Measurements from ENCODE around the gene PRRX2. TPM values are rescaled to one million over a fixed set of nuclear protein-coding genes. Genes with fewer than 3 reads are reported as not detected.

PRRX2 gene
- total and polyA plus RNA-seq, 2 of the 13 experiments (the other 11 are each of a cell fraction or from before 2014, with no cell fraction given): 0.05 TPM; not detected in 1

DNA sequence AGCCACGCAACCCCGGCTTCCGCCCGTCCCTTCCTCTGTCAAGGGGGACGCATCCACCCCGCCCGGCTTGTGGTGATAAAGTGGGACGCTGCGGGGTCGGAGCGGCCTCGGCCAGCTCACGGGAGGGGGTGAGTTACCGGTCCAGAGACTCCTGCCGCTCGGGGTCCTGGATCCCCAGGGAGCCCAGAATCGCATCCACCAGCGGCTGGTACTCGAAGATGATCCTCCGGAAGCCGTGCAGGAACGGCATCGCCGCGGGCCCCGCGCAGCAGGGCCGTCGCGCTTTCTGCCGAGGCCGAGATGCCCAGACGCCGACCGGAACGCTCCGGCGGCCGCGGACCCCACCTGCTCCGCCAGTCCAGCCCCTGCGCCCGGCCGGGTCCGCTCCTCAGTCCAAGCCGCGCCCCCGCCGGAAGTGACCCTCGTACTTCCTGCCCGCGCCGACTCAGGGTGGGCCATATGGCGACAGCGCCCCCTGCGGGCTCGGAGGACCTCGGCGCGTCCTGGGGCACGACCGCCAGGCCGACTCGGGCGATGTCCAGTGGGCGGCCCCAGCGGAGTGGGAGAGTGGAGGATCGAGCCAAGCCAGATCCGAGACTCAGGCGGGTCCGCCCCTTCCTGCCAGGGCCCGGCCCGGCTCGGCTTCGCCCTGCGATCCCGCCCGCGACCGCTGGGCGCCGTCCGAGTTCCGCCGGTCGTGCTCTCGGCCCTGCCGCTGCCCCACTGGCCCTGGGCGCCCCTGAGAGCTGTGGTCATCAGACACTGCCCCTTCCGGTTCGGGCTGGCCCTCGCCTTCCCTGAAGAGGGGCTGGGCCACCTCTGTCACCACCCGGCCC lies 23.5 kb upstream of the PRRX2 start, which contains the start of gene ASB6 (continued):
- TF ChIP-seq, protein P1, sequence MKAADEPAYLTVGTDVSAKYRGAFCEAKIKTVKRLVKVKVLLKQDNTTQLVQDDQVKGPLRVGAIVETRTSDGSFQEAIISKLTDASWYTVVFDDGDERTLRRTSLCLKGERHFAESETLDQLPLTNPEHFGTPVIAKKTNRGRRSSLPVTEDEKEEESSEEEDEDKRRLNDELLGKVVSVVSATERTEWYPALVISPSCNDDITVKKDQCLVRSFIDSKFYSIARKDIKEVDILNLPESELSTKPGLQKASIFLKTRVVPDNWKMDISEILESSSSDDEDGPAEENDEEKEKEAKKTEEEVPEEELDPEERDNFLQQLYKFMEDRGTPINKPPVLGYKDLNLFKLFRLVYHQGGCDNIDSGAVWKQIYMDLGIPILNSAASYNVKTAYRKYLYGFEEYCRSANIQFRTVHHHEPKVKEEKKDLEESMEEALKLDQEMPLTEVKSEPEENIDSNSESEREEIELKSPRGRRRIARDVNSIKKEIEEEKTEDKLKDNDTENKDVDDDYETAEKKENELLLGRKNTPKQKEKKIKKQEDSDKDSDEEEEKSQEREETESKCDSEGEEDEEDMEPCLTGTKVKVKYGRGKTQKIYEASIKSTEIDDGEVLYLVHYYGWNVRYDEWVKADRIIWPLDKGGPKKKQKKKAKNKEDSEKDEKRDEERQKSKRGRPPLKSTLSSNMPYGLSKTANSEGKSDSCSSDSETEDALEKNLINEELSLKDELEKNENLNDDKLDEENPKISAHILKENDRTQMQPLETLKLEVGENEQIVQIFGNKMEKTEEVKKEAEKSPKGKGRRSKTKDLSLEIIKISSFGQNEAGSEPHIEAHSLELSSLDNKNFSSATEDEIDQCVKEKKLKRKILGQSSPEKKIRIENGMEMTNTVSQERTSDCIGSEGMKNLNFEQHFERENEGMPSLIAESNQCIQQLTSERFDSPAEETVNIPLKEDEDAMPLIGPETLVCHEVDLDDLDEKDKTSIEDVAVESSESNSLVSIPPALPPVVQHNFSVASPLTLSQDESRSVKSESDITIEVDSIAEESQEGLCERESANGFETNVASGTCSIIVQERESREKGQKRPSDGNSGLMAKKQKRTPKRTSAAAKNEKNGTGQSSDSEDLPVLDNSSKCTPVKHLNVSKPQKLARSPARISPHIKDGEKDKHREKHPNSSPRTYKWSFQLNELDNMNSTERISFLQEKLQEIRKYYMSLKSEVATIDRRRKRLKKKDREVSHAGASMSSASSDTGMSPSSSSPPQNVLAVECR (CRISPR knock-in tag; IDR thresholded peaks at IDR 0.05; ENCODE audit: borderline replicate concordance): peak; percentile 94
- TF ChIP-seq HNRNPLL (IDR thresholded peaks at IDR 0.05; ENCODE audit: low read depth, low read length, poor library complexity, severe bottlenecking) (peak; percentile 58), SNAI1 (CRISPR knock-in tag; IDR thresholded peaks at IDR 0.05; ENCODE audit: borderline replicate concordance) (no peak), RARA (CRISPR knock-in tag; IDR thresholded peaks at IDR 0.05) (peak; percentile 50; the same call in 1 of the 2 replicates), POLR2A (IDR thresholded peaks at IDR 0.05; ENCODE audit: insufficient read depth in 1 of 2, low read depth in 2 of 2, low read length in 2 of 2) (peak in 1 of 2 experiments; percentile 32; a peak in 1 of 4 replicates), ZNF720 (CRISPR knock-in tag; IDR thresholded peaks at IDR 0.05) (no peak), ZNF564 (CRISPR knock-in tag; IDR thresholded peaks at IDR 0.05) (no peak), MLLT10 (CRISPR knock-in tag; IDR thresholded peaks at IDR 0.05) (no peak), ZMYM4 (CRISPR knock-in tag; IDR thresholded peaks at IDR 0.05) (peak; percentile 98), ZNF777 (CRISPR knock-in tag; IDR thresholded peaks at IDR 0.05) (no peak; the same call in 1 of the 2 replicates), TBX3 (IDR thresholded peaks at IDR 0.05; ENCODE audit: borderline replicate concordance) (no peak), SMARCC2 (IDR thresholded peaks at IDR 0.05) (no peak), ZNF883 (CRISPR knock-in tag; IDR thresholded peaks at IDR 0.05; ENCODE audit: not compliant biosample characterization) (peak; percentile 88)
- TF ChIP-seq, protein P2, sequence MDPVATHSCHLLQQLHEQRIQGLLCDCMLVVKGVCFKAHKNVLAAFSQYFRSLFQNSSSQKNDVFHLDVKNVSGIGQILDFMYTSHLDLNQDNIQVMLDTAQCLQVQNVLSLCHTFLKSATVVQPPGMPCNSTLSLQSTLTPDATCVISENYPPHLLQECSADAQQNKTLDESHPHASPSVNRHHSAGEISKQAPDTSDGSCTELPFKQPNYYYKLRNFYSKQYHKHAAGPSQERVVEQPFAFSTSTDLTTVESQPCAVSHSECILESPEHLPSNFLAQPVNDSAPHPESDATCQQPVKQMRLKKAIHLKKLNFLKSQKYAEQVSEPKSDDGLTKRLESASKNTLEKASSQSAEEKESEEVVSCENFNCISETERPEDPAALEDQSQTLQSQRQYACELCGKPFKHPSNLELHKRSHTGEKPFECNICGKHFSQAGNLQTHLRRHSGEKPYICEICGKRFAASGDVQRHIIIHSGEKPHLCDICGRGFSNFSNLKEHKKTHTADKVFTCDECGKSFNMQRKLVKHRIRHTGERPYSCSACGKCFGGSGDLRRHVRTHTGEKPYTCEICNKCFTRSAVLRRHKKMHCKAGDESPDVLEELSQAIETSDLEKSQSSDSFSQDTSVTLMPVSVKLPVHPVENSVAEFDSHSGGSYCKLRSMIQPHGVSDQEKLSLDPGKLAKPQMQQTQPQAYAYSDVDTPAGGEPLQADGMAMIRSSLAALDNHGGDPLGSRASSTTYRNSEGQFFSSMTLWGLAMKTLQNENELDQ (CRISPR knock-in tag; IDR thresholded peaks at IDR 0.05; ENCODE audit: borderline replicate concordance): no peak
- TF ChIP-seq, protein P3, sequence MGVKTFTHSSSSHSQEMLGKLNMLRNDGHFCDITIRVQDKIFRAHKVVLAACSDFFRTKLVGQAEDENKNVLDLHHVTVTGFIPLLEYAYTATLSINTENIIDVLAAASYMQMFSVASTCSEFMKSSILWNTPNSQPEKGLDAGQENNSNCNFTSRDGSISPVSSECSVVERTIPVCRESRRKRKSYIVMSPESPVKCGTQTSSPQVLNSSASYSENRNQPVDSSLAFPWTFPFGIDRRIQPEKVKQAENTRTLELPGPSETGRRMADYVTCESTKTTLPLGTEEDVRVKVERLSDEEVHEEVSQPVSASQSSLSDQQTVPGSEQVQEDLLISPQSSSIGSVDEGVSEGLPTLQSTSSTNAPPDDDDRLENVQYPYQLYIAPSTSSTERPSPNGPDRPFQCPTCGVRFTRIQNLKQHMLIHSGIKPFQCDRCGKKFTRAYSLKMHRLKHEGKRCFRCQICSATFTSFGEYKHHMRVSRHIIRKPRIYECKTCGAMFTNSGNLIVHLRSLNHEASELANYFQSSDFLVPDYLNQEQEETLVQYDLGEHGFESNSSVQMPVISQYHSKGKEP (CRISPR knock-in tag; IDR thresholded peaks at IDR 0.05): peak; percentile 19; the same call in 1 of the 2 replicates
- TF ChIP-seq, protein P4, sequence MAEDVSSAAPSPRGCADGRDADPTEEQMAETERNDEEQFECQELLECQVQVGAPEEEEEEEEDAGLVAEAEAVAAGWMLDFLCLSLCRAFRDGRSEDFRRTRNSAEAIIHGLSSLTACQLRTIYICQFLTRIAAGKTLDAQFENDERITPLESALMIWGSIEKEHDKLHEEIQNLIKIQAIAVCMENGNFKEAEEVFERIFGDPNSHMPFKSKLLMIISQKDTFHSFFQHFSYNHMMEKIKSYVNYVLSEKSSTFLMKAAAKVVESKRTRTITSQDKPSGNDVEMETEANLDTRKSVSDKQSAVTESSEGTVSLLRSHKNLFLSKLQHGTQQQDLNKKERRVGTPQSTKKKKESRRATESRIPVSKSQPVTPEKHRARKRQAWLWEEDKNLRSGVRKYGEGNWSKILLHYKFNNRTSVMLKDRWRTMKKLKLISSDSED (CRISPR knock-in tag; IDR thresholded peaks at IDR 0.05): no peak
- TF ChIP-seq, protein P5, sequence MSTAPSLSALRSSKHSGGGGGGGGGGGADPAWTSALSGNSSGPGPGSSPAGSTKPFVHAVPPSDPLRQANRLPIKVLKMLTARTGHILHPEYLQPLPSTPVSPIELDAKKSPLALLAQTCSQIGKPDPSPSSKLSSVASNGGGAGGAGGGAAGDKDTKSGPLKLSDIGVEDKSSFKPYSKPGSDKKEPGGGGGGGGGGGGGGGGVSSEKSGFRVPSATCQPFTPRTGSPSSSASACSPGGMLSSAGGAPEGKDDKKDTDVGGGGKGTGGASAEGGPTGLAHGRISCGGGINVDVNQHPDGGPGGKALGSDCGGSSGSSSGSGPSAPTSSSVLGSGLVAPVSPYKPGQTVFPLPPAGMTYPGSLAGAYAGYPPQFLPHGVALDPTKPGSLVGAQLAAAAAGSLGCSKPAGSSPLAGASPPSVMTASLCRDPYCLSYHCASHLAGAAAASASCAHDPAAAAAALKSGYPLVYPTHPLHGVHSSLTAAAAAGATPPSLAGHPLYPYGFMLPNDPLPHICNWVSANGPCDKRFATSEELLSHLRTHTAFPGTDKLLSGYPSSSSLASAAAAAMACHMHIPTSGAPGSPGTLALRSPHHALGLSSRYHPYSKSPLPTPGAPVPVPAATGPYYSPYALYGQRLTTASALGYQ (CRISPR knock-in tag; IDR thresholded peaks at IDR 0.05): peak; percentile 63; the same call in 1 of the 2 replicates

Measured in HepG2 (cell line).